ENCODE data around the gene DOCK4.

DNA sequence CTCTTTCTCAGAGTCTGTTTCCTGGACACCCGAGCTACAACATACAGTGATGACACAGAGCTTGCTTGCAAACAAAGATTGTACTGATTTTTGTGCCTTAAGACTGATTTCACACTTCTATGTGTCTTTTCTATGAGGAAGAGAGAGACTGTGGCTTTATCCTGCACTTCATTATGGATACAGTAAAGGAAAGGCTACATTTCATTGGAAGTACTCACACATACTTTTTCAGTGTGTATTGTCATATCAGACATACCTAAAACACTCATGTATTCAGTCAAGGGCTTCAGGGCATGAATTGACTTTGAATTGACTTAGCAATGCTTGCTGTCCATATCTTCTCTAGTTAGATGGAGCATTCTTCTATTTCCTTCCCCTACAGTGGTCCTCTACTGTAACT lies 508.4 kb downstream of the DOCK4 start:
- TF ChIP-seq, protein P1, sequence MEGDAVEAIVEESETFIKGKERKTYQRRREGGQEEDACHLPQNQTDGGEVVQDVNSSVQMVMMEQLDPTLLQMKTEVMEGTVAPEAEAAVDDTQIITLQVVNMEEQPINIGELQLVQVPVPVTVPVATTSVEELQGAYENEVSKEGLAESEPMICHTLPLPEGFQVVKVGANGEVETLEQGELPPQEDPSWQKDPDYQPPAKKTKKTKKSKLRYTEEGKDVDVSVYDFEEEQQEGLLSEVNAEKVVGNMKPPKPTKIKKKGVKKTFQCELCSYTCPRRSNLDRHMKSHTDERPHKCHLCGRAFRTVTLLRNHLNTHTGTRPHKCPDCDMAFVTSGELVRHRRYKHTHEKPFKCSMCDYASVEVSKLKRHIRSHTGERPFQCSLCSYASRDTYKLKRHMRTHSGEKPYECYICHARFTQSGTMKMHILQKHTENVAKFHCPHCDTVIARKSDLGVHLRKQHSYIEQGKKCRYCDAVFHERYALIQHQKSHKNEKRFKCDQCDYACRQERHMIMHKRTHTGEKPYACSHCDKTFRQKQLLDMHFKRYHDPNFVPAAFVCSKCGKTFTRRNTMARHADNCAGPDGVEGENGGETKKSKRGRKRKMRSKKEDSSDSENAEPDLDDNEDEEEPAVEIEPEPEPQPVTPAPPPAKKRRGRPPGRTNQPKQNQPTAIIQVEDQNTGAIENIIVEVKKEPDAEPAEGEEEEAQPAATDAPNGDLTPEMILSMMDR (IDR thresholded peaks at IDR 0.05): no peak
- TF ChIP-seq, protein P2, sequence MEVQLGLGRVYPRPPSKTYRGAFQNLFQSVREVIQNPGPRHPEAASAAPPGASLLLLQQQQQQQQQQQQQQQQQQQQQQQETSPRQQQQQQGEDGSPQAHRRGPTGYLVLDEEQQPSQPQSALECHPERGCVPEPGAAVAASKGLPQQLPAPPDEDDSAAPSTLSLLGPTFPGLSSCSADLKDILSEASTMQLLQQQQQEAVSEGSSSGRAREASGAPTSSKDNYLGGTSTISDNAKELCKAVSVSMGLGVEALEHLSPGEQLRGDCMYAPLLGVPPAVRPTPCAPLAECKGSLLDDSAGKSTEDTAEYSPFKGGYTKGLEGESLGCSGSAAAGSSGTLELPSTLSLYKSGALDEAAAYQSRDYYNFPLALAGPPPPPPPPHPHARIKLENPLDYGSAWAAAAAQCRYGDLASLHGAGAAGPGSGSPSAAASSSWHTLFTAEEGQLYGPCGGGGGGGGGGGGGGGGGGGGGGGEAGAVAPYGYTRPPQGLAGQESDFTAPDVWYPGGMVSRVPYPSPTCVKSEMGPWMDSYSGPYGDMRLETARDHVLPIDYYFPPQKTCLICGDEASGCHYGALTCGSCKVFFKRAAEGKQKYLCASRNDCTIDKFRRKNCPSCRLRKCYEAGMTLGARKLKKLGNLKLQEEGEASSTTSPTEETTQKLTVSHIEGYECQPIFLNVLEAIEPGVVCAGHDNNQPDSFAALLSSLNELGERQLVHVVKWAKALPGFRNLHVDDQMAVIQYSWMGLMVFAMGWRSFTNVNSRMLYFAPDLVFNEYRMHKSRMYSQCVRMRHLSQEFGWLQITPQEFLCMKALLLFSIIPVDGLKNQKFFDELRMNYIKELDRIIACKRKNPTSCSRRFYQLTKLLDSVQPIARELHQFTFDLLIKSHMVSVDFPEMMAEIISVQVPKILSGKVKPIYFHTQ (CRISPR knock-in tag; IDR thresholded peaks at IDR 0.05): no peak
